Pancreas (tissue), 10 donors: ENCODE results near the gene ID3. TPM values are rescaled to one million over a fixed set of nuclear protein-coding genes. Genes with fewer than 3 reads are reported as not detected.

Experiments used
- ATAC-seq, 4 donors: fragments of 200-7000 bp; cut with Tn5 transposase; one replicate each; pipeline versions ENCODE4 v1.8.0 to v1.9.1; 2020; ENCODE audit warnings: mild to moderate bottlenecking in 4 of 4, moderate library complexity in 4 of 4
- DNase-seq, 6 donors: peaks; one replicate each; pipeline ENCODE4 v3.0.0-alpha.2; 2020
- FAIRE-seq: peaks from 2 replicates; lab custom pipeline; 2012; peaks lifted over from hg19 to GRCh38; lab: Jason Lieb, UNC
- H3K27ac ChIP-seq, 4 donors: fragments of 200-600 bp; sonication (generic); 1 replicate in 3 of 4; 2 replicates in 1 of 4; pipeline versions ENCODE4 v1.5.0 to v1.8.0; 2020
- H3K27me3 ChIP-seq, 4 donors: fragments of 200-600 bp; one replicate each; pipeline ENCODE4 v1.8.0; 2021
- H3K36me3 ChIP-seq, 3 donors: fragments of 200-600 bp; sonication (generic) in 1 of 3; one replicate each; pipeline versions ENCODE4 v1.5.0 to v1.8.0; 2020 to 2021
- H3K4me1 ChIP-seq, 3 donors: fragments of 200-600 bp; one replicate each; pipeline ENCODE4 v1.8.0; 2021
- H3K4me3 ChIP-seq, 4 donors: fragments of 200-600 bp; sonication (generic) in 2 of 4; one replicate each; pipeline versions ENCODE4 v1.5.0 to v1.8.0; 2020 to 2021
- H3K9me3 ChIP-seq, 4 donors: fragments of 200-600 bp; one replicate each; pipeline ENCODE4 v1.8.0; 2021
- CTCF ChIP-seq, 4 donors: fragments of 200-600 bp; sonication (generic) in 3 of 4; IDR thresholded peaks; one replicate each; pipeline versions ENCODE4 v1.5.0 to v1.8.0; 2021; ENCODE audit warnings: antibody characterized with exemption in 4 of 4
- whole genome bisulfite sequencing, 2 donors: extraction: QIAGEN DNeasy Blood & Tissue Kit; methylation state at CpG; one replicate each; pipeline ENCODE4 v1.1.7; 2013; 5-methylcytosine and 5-hydroxymethylcytosine counted together
- intact Hi-C, 3 donors: fragments of 100-400 bp; cut with DNase I; formaldehyde crosslinking; loops; one replicate each; pipeline versions ENCODE4 v1.11.1 to v1.14.2; 2022
- polyA plus RNA-seq, 2 donors: library from polyadenylated mRNA; stranded (reverse); fragments of 200-250 nt; gene quantifications; one replicate each; pipeline ENCODE4 v1.2.3, GENCODE V29; 2013
- total RNA-seq, 6 donors: library from RNA; stranded (reverse); fragmentation: NEBNext Ultra II Directional in 4 of 6; extraction: Animal tissue kit (Norgen Biotek cat#: 25700) in 4 of 6; gene quantifications; one replicate each; pipeline versions ENCODE4 v1.2.1 to v1.2.4, GENCODE V29; 2021 to 2023
- donor health status: healthy with polysubstance abuse.
- donor health status: DM: no; HTN: no; CAD: no; lungs with moderate emphysema.
- donor health status: DM: no; HTN: no; CAD: no.
- donor health status: control.
- donor health status: control.
- donor health status: Bipolar disorder and iron deficiency.
- donor health status: DM: yes; HTN: yes; CAD: no.
- donor health status: DM: no; HTN: no; CAD: no.
- donor health status: DM: no; HTN: no; CAD: no.
- donor health status: DM: yes; HTN: yes; CAD: no.

Gene ID3
- total and polyA plus RNA-seq, 8 donors = 16.6 to 54.0 (median 36.8) TPM

GRCh38 chr1:23554127-23554480 is 5.2 kb downstream of the ID3 start:
- Histone ChIP-seq H3K4me3 (peak overlapping the region; percentile 31 to 62 (median 45)), H3K27ac (peak overlapping the region; percentile 68 to 93 (median 78)), H3K27me3 (no peaks in the 10 kb centered on the region), H3K9me3 (no peaks in the 10 kb centered on the region), H3K4me1 (peaks cover 12 to 23% (median 14%) of the 10 kb centered on the region in 3 donors), H3K36me3 (no peaks in the 10 kb centered on the region)
- peak in 4 of 6 donors; percentile 30 to 69 (median 60) for DNase-seq
- TF ChIP-seq CTCF (IDR thresholded peaks at IDR 0.05) = no peak
- ATAC-seq = no peak
- WGBS, 2 donors = 47 to 55% methylated on average over 12 of the region's 12 CpGs
- intact Hi-C loops = no loop called here
- FAIRE-seq = no peak

- H3K27me3 ChIP-seq = no peaks in the 10 kb centered on the region
- WGBS, 2 donors = 76 to 79% methylated on average over 21 of the region's 21 CpGs
- no peak for TF ChIP-seq CTCF (IDR thresholded peaks at IDR 0.05)
- no peak for FAIRE-seq
- H3K4me3 ChIP-seq = no peak overlapping the region
- H3K9me3 ChIP-seq = no peaks in the 10 kb centered on the region
- ATAC-seq = no peak
- H3K4me1 ChIP-seq = peaks cover 12 to 23% (median 14%) of the 10 kb centered on the region in 3 donors
- intact Hi-C loops = no loop called here
- DNase-seq = peak in 1 of 6 donors; percentile 56
- peak overlapping the region in 1 of 4 donors; percentile 84 for H3K27ac ChIP-seq
- no peaks in the 10 kb centered on the region for H3K36me3 ChIP-seq
Observed at GRCh38 chr1:23553231-23554126, 5.8 kb downstream of the ID3 start.

DNA sequence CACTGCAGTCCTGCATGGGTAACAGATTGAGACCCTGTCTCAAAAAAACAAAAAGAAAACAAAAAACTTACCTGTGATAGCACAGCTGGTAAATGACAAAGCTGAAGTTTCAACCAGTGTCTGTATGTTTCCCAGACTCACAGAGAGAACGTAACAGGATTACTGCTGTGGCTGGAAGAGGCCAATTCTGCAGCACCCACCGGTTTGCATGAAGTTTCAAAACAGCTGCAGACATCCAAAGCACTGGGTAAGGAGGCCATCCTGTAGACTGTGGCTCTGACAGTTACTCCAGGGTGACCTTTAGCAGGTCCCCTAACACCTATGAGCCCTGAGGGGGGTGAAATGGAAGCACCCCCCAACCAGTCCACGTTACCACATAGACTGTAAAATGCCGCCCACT is 7.5 kb downstream of the ID3 start:
- Histone ChIP-seq H3K36me3 (no peaks in the 10 kb centered on the region), H3K9me3 (no peaks in the 10 kb centered on the region), H3K27ac (no peak overlapping the region), H3K4me1 (peaks cover 12 to 20% (median 14%) of the 10 kb centered on the region in 3 donors), H3K27me3 (no peaks in the 10 kb centered on the region), H3K4me3 (no peak overlapping the region)
- DNase-seq (no peak), ATAC-seq (no peak), FAIRE-seq (no peak)
- 83 to 89% methylated on average over 4 of the region's 4 CpGs for WGBS, 2 donors
- intact Hi-C loops = no loop called here
- TF ChIP-seq CTCF (IDR thresholded peaks at IDR 0.05) = no peak

GRCh38 chr1:23548704-23549143 is 10.6 kb downstream of the ID3 start:
- 80 to 81% methylated on average over 9 of the region's 9 CpGs for WGBS, 2 donors

More at GRCh38 chr1:23548704-23549143, 10.6 kb downstream of the ID3 start:
- TF ChIP-seq CTCF (IDR thresholded peaks at IDR 0.05) = no peak
- DNase-seq (no peak), ATAC-seq (no peak), FAIRE-seq (no peak)
- H3K36me3 ChIP-seq = no peaks in the 10 kb centered on the region
- H3K27me3 ChIP-seq = no peaks in the 10 kb centered on the region
- no peak overlapping the region for H3K27ac ChIP-seq
- intact Hi-C loops = loop anchor here in 1 of 3 donors (10.0 kb wide), 1 partner anchor 86 kb away; no protein-coding TSS in a partner anchor
- H3K4me1 ChIP-seq = no peaks in the 10 kb centered on the region
- H3K4me3 ChIP-seq = no peak overlapping the region
- no peaks in the 10 kb centered on the region for H3K9me3 ChIP-seq
